Superior temporal gyrus (tissue), 1 donor: ENCODE measurements around the gene TTC16.
"Not testable (repeated sequence)": the region's sequence is repeated elsewhere in the genome, so short reads cannot be mapped to it uniquely, and the experiment has no call there.

Experiments used
- DNase-seq: peaks from one replicate; pipeline ENCODE4 v3.0.0-alpha.2; 2016; ENCODE audit errors: extremely low spot score

Gene TTC16

DNA sequence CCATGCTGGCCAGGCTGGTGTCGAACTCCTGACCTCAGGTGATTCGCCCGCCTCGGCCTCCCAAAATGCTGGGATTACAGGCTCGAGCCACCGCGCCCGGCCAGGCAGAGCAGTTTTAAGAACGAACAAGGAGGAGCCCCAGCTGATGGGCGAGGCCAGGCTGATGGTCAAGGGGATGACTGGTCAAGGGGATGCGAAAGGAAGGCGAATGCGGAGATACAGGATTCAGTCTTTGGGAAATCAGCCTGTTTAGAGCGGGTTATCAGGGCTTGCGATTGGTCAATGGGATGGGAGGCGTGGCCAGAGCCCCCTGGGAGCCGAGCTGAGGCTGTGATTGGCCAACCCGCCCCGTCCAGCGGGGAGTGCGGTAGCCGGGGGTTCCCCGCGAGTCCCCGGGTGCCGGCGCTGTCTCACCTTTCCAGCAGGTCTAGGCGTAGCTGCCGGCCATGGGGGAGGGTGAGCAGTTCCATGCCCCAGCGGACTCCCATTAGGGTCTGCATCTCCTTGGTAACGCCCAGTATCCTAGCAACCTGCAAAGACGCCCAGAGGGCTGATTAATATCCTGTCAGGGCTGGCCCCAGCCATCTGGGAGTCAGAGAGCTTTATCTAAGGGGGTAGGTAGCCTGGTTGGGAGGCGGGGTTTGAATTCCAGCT is 26.7 kb downstream of the TTC16 start:
- no peak for DNase-seq

DNA sequence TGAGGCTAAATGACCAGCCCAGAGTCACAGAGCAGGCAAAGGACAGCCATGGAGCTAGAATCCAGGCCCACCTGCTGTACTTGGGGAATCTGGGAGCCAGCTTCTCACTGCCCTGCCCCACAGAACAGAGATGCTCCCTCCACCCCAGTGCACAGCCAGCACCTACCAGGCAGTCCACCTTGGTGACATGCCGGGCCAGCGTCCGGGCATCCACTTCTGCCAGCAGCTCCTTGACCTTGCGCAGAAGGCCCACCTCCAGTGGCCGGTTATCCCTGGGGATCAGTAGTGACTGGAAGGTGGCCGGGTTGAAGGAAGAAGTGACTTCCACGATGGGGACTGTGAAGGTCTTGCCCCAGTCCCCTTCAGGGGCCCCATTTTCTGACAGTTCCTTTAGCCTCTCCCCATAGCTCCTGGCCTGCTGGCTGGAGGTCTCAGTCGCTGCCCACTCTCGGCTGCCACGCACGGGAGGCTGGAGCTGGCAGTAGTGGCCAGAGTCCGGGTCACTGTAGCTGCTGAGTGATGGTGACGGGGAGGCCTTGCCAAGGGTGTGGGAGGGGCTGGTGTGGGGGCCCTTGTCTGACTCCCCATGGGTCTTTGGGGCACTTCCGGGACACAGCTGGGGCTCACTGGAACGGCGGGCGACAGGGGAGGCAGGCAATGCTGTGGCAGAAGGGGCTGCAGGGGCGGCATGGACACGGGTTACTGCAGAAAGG is 28.7 kb downstream of the TTC16 start:
- DNase-seq, result no peak

DNA sequence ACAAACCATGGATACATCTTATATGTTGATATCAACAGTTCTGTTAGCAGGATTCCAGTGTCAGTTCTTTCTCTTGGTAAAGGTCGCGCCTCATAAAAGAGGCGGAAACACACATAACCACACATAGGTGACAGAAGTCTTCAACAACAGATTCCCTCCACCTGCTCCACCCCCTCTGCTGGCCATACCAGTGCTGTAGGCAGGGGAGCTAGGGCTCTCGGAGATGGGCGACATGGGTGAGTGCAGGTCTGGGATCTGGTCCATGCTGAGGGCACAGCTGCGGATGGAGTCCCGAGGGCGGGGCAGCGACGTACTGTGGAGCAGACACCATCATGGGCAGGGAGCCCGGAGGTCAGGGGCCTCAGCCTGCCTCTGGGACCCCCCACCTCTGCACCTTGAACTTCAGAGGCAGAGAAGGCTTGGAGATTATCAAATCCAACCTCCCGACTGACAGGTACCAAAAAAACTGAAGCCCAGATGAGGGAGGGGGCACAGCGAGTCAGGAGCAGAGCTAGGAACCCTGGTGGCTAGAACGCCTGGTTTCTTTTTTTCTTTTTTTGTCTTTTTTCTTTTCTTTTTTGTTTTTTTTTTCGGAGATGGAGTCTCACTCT is 31.2 kb downstream of the TTC16 start:
- no peak for DNase-seq

DNA sequence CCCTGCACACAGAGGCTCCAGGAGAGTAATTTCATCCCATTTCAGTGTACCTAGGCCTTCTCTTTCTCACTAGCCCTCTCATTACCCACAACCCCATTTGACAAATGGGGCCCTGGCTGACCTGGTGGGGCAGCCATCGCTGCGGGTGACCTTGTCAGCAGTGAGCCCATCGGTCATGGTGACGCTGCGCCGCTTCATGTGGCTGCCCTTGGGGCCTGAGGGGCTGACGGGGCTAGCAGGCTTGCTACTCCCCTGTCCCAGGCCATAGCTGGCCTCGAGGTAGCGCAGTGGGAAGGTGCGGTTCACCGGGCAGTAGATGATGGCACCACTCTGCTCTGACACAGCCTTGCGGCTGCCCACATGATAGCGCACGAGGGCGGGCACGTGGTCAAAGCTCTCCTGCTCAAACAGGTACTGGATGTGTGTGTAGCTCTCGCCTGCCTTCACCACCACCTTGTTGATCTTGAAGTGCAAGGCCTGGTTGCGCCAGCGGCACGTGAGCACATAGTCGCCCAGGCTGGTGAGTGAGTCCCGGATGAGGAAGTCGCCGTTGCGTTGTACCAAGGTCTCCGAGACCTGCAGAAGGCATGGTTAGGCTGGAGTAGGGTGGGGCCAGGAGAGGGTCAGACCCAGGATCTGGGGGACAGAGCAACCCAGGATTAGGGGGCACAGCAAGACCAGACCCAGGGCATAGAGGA is 33.4 kb downstream of the TTC16 start:
- no peak for DNase-seq

DNA sequence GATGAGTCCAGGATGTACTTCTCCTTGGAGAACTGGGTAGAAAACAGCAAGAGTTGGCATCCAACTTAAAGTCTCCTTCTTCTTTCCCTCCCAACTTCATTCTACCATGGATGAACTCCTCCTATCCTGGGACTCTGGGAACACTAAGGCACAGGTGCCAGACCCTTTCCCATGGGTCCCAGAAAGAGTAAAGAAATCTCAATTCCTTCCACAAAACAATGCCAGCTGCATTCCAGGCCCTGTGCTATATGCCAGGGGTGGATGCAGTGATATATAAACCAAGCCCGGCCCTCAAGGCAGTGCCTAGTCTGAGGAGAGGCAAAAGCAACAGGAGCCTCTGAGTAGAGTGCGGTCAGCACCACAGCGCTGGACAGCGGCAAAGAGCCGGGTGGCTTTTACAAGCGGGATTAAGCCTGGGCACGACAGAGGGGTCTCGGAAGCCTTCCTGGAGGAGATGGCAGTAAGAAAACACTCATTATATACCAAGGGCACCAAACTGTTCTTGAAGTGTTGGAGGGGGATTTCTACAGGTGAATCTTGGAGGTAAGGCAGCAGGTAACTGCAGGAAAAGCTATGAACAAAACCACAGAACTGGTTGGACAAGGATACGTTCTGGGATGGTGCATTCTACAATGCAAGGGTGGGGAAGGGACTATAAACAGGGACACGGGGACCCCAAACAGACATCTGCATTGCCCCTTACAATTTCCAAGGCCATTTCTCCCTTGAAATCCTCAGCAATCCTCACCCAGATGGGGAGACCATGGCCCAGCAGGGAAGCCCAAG is 35.6 kb downstream of the TTC16 start:
- no peak for DNase-seq

DNA sequence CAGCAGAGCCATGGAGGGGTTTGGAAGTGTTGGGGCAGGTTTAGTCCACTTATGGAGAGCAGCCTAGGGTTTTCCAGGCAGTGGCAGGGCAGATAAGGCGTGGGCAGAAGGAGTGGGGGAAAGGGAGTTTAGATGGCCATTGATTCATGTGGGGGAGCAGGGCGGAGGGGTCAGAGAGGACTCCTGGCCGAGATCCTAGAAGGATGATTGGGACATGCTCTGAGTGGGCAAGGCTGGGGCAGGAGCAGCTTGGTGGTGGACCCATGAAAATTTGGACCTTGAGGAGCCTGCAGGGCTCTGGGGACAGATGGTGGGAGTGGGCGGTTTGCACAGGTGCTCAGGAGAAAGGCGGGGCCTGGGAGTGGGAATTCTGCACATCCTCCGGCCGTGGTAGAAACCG is 37.3 kb downstream of the TTC16 start:
- no peak for DNase-seq

DNA sequence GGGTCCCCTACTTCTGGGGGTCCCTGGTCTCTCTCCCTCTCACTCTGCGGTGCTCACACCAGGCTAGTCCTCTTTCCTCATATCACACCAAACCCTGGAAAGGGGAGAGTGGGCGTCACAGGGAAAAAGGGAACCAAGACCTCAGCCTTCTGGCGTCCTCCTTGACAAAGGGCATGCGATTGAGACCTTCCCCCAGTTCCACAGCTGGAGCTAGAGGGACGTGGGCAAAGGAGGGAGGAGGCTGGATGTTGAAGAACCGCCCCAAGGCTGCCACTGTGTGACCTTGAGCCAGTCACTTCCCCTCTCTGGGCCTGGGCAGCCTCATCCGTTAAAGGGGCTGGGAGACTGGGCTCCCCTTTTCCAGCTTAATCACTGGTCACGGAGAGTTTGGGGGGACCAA is 37.7 kb downstream of the TTC16 start:
- no peak for DNase-seq

DNA sequence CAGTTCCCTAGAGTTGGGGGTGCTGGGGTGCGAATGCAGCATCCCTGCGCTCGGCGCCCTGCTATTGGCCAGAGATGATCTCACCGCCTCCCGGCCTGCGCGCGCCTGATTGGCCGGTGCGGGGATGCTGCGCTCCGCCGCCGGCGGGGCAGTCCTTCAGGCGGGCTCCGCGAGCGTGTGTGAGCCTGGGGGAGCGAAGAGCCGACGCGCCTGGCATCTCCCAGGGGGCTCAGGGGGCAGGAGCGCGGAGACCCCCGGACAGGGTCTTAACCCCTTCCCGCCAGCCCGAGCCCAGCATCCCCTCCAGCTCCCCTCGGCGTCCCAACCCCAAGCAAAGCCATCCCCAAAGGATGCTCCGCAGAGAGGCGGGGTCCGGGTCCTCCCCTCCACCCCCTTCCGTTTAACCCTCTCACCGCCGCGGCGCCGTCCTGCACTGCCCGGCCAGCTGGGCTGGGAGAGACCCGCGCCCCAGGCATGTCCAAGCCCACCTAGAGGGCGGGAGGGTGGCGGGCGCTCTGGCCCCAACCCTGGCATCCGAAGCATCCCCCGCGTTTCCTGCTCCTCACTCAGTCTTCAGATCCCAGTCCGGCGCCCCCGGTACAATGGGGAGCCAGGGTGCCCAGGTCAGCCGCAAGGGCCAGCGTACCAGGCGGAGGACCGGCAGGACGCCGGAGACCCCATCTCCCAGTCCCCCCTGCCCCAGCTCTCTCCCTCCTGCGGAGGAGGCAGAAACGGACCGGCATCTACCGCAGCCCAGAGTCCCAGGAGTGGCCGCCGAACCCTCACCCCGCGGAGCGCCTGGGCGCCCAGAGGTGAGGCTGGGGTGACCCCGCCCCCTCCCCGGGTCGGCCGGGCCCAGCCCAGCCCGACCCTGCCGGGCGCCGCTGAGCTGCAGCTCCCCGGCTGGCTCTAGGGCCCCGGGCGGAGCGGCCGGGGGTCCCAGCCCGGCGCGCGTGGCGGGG is 38.5 kb downstream of the TTC16 start:
- DNase-seq, result peak; percentile 67

DNA sequence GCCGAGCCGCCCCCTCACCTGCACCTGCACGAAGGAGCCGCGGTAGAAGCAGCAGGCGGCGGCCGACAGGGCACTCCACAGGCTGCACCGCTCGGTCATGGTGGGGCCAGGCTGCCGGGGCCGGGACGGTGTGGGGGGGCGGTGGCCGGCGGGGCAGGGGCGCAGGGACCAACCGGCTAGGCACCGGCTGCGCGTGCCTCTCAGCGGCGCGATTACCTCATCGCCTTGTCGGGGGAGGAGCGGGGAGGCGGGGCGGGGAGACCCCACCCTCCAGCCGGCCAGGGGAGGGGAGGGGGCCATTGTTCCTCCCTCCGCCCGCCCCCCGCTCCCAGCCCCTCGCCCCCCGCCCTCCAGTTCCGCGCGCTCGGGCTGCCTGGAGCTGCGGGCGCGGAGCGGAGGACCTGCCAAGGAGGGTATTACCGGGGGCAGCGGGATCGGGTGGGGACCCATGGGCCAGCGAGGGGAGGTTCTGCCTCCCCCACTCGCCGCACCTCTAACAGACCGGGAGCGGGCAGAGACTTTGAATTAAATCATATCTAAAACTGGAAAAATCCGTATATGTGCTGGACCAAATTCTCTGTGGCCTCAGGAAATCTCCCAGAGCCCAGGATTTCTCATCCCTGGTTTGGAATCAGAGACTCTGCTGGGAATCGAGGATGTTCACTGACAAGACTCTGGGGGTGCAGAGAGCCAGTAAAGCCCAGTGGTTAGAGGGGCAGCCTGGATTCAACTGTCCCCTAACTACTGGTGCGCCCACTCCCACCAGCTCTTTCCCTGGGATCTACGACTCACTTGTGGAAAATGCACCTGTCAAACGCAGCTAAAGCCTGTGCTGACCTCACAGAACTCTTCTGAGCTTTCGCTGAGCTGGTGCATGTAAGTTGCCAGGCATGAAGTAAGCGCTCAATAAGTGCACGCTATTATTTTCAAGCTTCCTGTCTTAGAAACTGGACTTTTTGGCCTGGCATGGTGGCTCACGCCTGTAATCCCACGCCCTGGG is 39.5 kb downstream of the TTC16 start:
- DNase-seq, result no peak

DNA sequence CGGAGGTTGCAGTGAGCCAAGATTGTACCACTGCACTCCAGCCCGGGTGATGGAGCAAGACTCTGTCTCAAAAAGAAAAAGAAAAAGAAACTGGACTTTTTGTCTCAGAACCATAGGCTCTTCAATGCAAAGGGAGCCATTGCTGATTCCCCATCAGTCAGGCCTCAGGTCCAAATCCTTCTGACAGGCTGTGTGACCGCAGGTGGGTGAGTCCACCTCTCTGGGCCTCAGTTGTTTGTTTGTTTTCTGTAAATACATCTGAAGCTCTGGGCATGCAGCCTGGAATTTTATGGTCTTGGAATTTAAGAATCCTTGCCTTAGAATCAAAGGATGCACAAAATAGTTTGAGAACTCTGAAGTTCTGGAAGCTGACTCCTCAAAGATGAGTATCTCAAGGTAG is 40.4 kb downstream of the TTC16 start:
- DNase-seq, result no peak

DNA sequence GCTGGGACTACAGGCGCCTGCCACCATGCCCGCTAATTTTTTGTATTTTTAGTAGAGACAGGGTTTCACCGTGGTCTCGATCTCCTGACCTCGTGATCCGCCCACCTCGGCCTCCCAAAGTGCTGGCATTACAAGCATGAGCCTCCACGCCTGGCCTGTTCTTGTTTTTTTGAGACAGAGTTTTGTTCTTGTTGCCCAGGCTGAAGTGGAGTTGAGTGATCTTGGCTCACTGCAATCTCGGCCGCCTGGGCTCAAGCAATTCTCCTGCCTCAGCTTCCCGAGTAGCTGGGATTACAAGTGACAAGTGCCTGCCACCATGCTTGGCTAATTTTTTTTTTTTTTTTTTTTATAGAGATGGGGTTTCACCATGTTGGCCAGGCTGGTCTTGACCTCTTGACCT is 40.9 kb downstream of the TTC16 start:
- not testable (repeated sequence) for DNase-seq

DNA sequence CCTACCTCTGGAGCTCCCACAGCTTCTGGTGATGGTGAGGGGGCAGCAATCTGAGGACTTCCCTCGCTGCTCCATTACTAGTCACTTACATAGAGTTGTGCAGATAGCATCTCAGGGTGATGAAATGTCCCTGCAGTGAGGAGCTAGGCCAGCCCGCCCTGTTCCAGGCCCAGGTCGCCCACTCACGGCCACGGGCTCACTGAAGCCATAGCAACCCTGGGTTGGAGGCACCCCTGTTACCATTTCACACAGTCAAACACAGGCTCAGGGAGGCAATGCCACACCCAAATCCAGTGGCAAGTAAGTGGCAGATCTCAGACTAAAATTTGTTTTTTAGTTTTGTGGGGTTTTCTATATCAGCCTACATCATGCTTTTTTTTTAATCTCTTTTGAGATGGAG is 43.0 kb downstream of the TTC16 start:
- DNase-seq, result no peak

DNA sequence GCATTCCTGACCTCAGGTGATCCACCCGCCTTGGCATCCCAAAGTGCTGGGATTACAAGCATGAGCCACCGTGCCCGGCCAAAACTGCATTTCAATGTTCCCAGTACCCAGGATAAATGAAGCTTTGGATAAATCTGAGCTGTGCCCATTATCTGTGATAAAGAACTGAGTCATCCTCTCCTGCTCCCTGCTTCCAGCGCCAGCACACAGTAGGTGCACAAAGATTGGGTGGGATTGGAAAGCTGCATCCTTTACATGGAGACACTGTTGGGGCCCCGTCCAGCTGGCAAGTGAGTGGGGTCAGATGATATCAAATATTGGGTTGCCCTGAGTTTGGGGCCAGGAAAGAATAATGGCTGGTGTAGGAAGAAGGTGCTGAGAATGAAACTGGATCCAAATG is 45.2 kb downstream of the TTC16 start:
- no peak for DNase-seq

DNA sequence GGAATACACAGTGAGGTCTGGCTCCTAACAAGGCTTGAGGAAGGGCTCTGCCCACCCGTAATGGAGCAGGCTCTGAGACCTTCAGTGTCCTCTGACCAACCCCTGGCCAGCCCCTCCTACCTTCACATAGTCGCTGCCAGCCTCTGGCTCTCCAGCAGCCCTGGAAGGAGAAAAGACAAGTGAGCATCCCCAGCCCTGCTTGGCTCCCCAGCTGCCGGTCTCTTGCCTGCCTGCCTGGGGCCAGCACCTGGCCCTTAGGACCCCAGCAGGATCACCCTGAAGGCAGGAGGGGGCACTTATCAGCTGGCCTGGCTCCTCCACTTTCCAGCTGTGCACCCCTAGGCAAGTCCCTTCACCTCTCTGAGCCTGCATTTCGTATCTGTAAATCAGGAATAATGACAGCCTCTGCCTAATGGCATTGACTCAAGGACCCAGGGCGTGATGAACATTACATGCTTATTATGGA is 45.6 kb downstream of the TTC16 start:
- DNase-seq, result no peak

DNA sequence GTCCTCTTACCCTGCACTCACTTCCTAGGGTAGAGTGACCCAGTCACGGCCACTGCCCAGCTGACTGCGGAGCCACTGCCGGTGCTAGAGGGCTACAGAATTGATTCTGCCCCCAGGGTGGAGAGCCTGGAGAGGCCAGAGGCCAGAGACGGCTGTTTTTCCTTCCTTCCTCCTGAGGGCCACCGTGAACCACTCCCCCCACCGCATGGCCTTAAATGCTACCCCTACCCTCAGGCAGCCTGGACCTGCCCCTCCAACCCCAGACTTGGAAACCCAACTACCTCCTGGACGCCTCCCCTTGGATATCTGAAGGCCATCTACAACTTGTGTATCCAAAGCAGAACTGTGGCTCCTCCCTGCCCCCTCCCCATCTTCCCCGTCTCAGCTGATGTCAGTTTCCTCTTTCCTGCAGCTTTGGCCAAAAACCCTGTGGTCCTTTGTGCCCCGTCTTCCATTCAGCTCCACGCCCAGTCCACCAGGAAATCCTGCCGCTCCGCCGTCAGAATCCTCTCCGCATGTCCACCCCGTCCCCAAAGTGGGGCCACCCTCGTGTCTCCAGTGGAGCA is 46.3 kb downstream of the TTC16 start:
- no peak for DNase-seq

DNA sequence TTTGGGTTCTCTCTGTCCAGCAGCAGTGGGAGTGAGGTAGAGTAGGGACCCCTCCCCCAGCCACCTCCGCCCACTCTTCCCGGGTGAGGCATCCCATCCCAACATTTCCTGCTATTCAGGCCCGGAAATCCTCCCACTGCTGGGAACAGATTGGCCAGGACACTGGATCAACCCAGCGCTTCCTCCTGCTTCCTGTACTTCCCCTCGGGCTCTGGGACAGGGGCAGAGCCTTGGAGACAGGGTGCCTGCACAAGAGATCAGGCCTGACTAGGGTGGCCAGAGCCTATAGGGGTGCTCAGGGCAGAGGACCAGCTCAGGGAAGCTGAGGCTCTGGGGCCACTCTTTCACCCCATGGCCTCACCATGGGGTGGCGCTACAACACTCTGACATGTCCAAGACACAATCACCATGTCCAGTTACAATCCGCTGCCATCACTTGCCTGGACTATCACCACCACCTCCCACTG is 48.1 kb downstream of the TTC16 start:
- DNase-seq, result no peak

DNA sequence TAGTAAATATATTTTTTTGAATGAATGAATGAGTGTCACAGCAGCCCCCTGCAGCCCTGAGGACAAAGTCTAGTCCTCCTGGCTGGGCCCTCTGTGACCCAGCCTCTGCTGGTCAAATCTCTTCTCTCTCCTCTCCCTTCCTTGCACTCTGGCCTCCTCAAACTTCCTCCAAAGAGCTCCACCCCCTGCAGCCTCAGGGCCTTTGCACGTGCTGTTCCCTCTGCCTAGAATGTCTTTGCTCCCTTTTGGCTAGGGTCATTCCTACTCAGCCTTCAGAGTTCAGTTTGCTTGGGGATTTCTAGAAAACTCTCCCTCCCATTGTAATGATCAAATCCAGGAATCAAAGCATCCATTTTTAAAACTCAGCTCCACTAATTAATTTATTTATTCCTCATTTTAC is 49.5 kb downstream of the TTC16 start:
- DNase-seq, result no peak

DNA sequence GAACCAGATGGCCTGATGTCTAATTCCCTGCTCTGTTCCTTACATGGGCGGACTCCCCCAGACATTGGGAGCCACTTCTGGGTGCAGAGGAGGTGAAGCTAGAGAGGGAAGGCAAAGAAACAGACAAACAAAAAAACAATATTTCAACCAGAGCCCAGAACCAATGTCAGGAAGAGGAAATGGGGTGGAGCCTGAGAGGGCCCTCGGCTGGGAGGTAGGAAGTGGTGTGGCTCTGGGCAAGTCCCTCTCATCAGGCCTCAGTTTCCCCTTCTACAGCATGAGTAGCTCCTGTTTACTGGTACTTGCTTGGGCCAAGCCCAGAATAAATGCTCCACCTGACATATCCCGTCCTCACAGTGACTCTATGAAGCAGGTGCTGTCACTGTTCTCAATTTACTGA is 51.5 kb downstream of the TTC16 start:
- DNase-seq, result no peak

DNA sequence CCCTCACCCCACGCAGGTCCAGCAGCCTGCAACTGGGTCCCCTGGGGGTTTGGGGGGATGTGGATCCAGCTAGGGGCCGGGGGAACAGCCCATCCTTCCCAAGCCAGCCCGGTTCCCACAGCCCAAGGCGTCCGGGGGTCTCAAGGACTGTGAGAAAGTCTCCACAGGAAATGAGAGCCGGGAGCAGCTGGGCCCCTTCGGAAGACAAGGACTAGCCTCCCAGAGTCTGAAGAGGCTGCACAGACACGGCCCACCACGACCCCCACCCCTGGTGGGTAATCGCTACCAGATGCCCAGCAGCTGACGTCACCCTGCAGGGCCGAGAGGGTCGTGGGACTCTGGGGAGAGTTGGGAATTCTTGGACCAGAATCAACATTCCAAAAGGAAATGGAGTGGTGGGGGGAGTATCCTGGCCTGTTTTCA is 52.0 kb downstream of the TTC16 start:
- no peak for DNase-seq
